OCI-LY1 (cell line): ENCODE measurements around the gene FKBP11.

Experiments
- CTCF ChIP-seq: fragments of 200-600 bp; sonication (generic), shearing (Covaris generic); IDR thresholded peaks from 2 replicates; pipeline ENCODE4 v1.5.1; 2017; ENCODE audit warnings: mild to moderate bottlenecking, antibody characterized with exemption, low read length, moderate library complexity, mixed read lengths
- EZH2 ChIP-seq: fragments of 200-600 bp; sonication (generic), shearing (Covaris generic); IDR thresholded peaks from 2 replicates; pipeline ENCODE4 v1.8.0; 2017; ENCODE audit warnings: borderline replicate concordance, mixed run types, mild to moderate bottlenecking, antibody characterized with exemption, low read length, moderate library complexity, mixed read lengths

GRCh38 chr12:48940181-48940580 lies 14.9 kb upstream of the FKBP11 start:
- no peak for TF ChIP-seq CTCF
- TF ChIP-seq EZH2 = no peak
